Measurements from ENCODE around the gene RPS3. TPM values are rescaled to one million over a fixed set of nuclear protein-coding genes. Genes with fewer than 3 reads are reported as not detected.

RPS3 gene
- polyA plus RNA-seq, 4 donors: 2,095 to 2,908 (median 2,543) TPM

DNA sequence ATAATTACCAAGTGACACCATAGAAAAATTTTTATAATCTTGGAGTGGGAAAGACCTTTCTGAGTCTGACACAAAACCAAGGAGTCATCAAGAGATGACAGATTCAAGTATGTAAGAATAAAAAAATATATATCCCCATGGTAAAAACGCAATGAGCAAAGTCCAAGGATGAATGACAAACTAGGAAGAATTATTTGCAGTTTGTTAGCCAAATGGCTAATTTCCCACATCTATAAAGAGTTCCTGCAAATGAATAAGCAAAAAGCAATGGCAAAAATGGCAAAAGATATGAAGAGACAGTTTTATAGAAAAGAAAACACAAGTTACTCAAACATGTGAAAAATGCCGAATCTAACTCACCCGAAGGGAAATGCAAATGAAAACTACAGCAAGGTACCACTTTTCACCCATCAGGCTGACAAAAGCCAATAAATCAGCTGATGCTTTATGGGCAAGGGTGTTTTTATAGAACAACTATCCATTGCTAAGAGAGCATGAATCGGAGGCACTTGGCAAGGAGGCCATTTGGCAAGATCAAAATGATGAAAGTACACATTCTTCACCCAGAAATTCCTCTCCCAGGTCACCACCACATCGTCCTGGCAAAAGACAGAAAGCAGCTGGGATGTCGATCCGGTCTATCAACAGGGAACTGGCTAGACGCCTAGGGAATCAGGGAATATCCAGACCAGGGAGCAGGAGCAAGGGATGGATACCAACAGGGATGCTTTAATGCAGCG, 54.8 kb downstream of the RPS3 start:
- DNase-seq (ENCODE audit: low read depth in 4 of 4, low spot score in 2 of 4): no peak

DNA sequence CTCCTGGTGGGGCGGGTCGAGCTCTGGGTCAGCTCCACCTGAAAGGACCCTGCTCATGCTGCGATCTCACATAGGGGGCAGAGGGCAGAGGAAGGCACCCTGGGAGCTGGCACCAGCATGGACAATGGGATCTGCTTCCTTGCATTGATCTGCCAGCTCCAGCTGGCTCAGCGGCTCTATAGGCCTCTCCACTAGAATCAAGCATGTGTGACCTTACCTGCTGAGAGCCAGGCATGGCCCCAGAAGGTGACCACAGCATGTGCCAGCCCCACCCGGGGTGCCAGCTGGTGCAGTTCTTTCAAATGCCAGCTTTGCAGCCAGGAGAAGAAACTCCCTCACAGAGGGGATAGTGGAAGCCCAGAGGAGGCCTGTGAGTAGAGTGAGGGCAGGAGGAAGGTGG, 55.7 kb downstream of the RPS3 start:
- no peak for DNase-seq (ENCODE audit: low read depth in 4 of 4, low spot score in 2 of 4)

Other genes starting within 250 kb of the RPS3 start
- gene SLCO2B1, start 248.4 kb upstream of the RPS3 start, polyA plus RNA-seq (ENCODE audit: insufficient read length in 4 of 4): 10 to 100 TPM in 1 of 4 donors, 1 to 10 TPM in 3; 6.3 to 11.7 (median 8.4) TPM
- gene TPBGL, start 158.7 kb upstream of the RPS3 start, polyA plus RNA-seq (ENCODE audit: insufficient read length in 4 of 4): under 1 TPM; 0.10 to 0.20 (median 0.13) TPM
- 10 to 100 TPM; 22.7 to 27.6 (median 25.1) TPM for gene ARRB1, start 47.9 kb upstream of the RPS3 start, polyA plus RNA-seq (ENCODE audit: insufficient read length in 4 of 4)
- gene KLHL35, start 33.7 kb downstream of the RPS3 start, polyA plus RNA-seq (ENCODE audit: insufficient read length in 4 of 4): 1 to 10 TPM in 1 of 4 donors, under 1 TPM in 3; 0.48 to 1.6 (median 0.82) TPM
- 10 to 100 TPM in 2 of 4 donors, 1 to 10 TPM in 2; 6.7 to 17.4 (median 11.8) TPM for gene GDPD5, start 126.4 kb downstream of the RPS3 start, polyA plus RNA-seq (ENCODE audit: insufficient read length in 4 of 4)
- 100 to 1,000 TPM; 306 to 442 (median 334) TPM for gene SERPINH1, start 162.7 kb downstream of the RPS3 start, polyA plus RNA-seq (ENCODE audit: insufficient read length in 4 of 4)

Data from left renal cortex interstitium (tissue), 4 donors.